ENCODE results near the gene USP21. TPM values are rescaled to one million over a fixed set of nuclear protein-coding genes. Genes with fewer than 3 reads are reported as not detected.

The USP21 gene
- total and polyA plus RNA-seq, 9 of the 15 experiments (the other 6 are each of a cell fraction or from before 2014, with no cell fraction given) = 4.9 to 52.4 (median 21.6) TPM

DNA sequence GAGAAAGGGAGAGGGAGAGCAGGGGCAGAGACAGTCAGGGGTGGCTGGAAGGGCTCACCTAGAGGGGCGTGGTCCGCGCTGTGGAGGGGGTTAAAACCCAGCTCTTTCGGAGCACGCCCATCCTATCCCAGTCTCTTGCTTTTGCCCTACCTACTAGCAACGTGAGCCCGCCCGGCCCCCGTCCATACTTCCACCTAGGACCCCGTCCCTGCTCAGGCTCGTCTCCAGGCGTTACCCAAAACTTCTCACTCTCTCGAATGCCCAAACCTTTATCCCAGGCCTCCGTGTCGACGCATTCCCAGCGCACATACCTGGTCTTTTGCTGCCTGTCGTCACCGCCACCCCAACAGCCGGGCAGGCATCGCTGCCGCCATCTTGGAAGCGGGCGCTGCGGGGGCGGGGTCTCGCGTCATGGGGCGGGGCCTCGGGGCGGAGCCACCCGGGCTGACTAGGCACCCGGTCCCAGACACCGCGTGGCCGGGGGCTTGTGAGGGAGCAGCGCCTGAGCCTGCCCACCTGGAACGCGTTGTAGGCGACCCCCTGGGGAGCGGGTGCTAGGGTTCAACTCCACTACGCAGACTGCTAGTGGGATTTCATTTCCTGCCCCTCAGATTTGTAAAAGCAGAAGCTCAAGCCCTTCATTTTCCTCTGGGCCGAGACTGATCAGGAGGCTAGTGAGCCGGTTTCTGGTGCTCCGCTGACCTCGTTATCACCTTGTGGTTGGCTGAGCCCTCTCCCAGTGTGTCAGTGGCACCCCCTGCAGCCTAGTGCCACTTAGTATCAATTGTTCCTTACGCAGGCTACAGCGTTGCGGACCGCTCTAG is 18.0 kb downstream of the USP21 start, which contains the start of gene B4GALT3 (continued):
- TF ChIP-seq ETS2 (tag; IDR thresholded peaks at IDR 0.05; ENCODE audit: borderline replicate concordance, poor library complexity, severe bottlenecking) (no peak), EZH2 (IDR thresholded peaks at IDR 0.05; ENCODE audit: borderline replicate concordance, low read depth, low read length) (no peak), ZNF23 (CRISPR knock-in tag; IDR thresholded peaks at IDR 0.05) (no peak), TAF1 (IDR thresholded peaks at IDR 0.05; ENCODE audit: control insufficient read depth, extremely low read depth, insufficient read depth, low read length, severe bottlenecking) (peak; percentile 79), NBN (IDR thresholded peaks at IDR 0.05; ENCODE audit: low read depth) (peak; percentile 53; the same call in 1 of the 2 replicates), TAF9B (IDR thresholded peaks at IDR 0.05; ENCODE audit: partially characterized antibody) (peak; percentile 93), XRCC3 (IDR thresholded peaks at IDR 0.05) (no peak)
- TF ChIP-seq, protein P1, sequence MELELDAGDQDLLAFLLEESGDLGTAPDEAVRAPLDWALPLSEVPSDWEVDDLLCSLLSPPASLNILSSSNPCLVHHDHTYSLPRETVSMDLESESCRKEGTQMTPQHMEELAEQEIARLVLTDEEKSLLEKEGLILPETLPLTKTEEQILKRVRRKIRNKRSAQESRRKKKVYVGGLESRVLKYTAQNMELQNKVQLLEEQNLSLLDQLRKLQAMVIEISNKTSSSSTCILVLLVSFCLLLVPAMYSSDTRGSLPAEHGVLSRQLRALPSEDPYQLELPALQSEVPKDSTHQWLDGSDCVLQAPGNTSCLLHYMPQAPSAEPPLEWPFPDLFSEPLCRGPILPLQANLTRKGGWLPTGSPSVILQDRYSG (tag; conservative IDR thresholded peaks at IDR 0.05; ENCODE audit: low read depth) = 0 out of 2 replicates have a peak, but pooled peaks have one; percentile 57
- TF ChIP-seq, protein P2, sequence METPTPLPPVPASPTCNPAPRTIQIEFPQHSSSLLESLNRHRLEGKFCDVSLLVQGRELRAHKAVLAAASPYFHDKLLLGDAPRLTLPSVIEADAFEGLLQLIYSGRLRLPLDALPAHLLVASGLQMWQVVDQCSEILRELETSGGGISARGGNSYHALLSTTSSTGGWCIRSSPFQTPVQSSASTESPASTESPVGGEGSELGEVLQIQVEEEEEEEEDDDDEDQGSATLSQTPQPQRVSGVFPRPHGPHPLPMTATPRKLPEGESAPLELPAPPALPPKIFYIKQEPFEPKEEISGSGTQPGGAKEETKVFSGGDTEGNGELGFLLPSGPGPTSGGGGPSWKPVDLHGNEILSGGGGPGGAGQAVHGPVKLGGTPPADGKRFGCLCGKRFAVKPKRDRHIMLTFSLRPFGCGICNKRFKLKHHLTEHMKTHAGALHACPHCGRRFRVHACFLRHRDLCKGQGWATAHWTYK (CRISPR knock-in tag; IDR thresholded peaks at IDR 0.05) = 0 out of 2 replicates have a peak, but pooled peaks have one; percentile 43
- TF ChIP-seq, protein P3, sequence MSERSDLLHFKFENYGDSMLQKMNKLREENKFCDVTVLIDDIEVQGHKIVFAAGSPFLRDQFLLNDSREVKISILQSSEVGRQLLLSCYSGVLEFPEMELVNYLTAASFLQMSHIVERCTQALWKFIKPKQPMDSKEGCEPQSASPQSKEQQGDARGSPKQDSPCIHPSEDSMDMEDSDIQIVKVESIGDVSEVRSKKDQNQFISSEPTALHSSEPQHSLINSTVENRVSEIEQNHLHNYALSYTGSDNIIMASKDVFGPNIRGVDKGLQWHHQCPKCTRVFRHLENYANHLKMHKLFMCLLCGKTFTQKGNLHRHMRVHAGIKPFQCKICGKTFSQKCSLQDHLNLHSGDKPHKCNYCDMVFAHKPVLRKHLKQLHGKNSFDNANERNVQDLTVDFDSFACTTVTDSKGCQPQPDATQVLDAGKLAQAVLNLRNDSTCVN (CRISPR knock-in tag; IDR thresholded peaks at IDR 0.05) = no peak
- TF ChIP-seq, protein P4, sequence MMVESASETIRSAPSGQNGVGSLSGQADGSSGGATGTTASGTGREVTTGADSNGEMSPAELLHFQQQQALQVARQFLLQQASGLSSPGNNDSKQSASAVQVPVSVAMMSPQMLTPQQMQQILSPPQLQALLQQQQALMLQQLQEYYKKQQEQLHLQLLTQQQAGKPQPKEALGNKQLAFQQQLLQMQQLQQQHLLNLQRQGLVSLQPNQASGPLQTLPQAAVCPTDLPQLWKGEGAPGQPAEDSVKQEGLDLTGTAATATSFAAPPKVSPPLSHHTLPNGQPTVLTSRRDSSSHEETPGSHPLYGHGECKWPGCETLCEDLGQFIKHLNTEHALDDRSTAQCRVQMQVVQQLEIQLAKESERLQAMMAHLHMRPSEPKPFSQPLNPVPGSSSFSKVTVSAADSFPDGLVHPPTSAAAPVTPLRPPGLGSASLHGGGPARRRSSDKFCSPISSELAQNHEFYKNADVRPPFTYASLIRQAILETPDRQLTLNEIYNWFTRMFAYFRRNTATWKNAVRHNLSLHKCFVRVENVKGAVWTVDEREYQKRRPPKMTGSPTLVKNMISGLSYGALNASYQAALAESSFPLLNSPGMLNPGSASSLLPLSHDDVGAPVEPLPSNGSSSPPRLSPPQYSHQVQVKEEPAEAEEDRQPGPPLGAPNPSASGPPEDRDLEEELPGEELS (CRISPR knock-in tag; IDR thresholded peaks at IDR 0.05; ENCODE audit: borderline replicate concordance) = no peak
- TF ChIP-seq, protein P5, sequence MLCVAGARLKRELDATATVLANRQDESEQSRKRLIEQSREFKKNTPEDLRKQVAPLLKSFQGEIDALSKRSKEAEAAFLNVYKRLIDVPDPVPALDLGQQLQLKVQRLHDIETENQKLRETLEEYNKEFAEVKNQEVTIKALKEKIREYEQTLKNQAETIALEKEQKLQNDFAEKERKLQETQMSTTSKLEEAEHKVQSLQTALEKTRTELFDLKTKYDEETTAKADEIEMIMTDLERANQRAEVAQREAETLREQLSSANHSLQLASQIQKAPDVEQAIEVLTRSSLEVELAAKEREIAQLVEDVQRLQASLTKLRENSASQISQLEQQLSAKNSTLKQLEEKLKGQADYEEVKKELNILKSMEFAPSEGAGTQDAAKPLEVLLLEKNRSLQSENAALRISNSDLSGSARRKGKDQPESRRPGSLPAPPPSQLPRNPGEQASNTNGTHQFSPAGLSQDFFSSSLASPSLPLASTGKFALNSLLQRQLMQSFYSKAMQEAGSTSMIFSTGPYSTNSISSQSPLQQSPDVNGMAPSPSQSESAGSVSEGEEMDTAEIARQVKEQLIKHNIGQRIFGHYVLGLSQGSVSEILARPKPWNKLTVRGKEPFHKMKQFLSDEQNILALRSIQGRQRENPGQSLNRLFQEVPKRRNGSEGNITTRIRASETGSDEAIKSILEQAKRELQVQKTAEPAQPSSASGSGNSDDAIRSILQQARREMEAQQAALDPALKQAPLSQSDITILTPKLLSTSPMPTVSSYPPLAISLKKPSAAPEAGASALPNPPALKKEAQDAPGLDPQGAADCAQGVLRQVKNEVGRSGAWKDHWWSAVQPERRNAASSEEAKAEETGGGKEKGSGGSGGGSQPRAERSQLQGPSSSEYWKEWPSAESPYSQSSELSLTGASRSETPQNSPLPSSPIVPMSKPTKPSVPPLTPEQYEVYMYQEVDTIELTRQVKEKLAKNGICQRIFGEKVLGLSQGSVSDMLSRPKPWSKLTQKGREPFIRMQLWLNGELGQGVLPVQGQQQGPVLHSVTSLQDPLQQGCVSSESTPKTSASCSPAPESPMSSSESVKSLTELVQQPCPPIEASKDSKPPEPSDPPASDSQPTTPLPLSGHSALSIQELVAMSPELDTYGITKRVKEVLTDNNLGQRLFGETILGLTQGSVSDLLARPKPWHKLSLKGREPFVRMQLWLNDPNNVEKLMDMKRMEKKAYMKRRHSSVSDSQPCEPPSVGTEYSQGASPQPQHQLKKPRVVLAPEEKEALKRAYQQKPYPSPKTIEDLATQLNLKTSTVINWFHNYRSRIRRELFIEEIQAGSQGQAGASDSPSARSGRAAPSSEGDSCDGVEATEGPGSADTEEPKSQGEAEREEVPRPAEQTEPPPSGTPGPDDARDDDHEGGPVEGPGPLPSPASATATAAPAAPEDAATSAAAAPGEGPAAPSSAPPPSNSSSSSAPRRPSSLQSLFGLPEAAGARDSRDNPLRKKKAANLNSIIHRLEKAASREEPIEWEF (CRISPR knock-in tag; IDR thresholded peaks at IDR 0.05) = no peak
